A549 (cell line): ENCODE data around the gene TMEM129. TPM values are rescaled to one million over a fixed set of nuclear protein-coding genes. Genes with fewer than 3 reads are reported as not detected.

Experiments
- ATAC-seq, 2 experiments: fragments of 200-7000 bp in 1 of 2; fragments of >200 bp in 1 of 2; cut with Nextera tagmentation in 1 of 2; cut with Tn5 transposase in 1 of 2; 3 replicates each; pipeline versions ENCODE4 v1.8.0 to v1.9.1; 2018 to 2020; ENCODE audit warnings: mild to moderate bottlenecking in 1 of 2, moderate library complexity in 1 of 2
- CTCF ChIA-PET: fragments of 300-600 bp; sonication (Branson Sonifier 250); formaldehyde crosslinking; extraction: SDS; loops from one replicate; lab custom pipeline; 2021; ENCODE audit warnings: antibody characterized with exemption, inconsistent platforms; lab: Yijun Ruan, JAX
- POLR2A ChIA-PET: fragments of 350-600 bp; formaldehyde crosslinking; extraction: SDS; loops from one replicate; lab custom pipeline; 2021; ENCODE audit warnings: antibody characterized with exemption, inconsistent platforms; lab: Yijun Ruan, JAX
- DNase-seq, 2 experiments: peaks; one replicate each; pipeline versions ENCODE4 v3.0.0 to v3.0.0-alpha.2; 2011 to 2016; ENCODE audit warnings: low read depth in 1 of 2, low spot score in 1 of 2
- FAIRE-seq: peaks from 2 replicates; lab custom pipeline; 2011; peaks lifted over from hg19 to GRCh38; lab: Jason Lieb, UNC
- H3K27ac ChIP-seq, 2 experiments: fragments of >200 bp; sonication (Bioruptor Twin); formaldehyde crosslinking; 3 replicates each; pipeline ENCODE4 v1.5.1; 2016 to 2017
- H3K4me1 ChIP-seq: fragments of >200 bp; sonication (Bioruptor Twin); formaldehyde crosslinking; 3 replicates; pipeline ENCODE4 v1.6.1; 2016
- H3K4me2 ChIP-seq: fragments of >200 bp; sonication (Bioruptor Twin); formaldehyde crosslinking; 3 replicates; pipeline ENCODE4 v1.6.1; 2016
- H3K4me3 ChIP-seq: fragments of >200 bp; sonication (Bioruptor Twin); formaldehyde crosslinking; 3 replicates; pipeline ENCODE4 v1.5.1; 2016
- H3K9me3 ChIP-seq: fragments of >200 bp; sonication (Bioruptor Twin); formaldehyde crosslinking; 3 replicates; pipeline ENCODE4 v1.6.1; 2016
- BHLHE40 ChIP-seq: IDR thresholded peaks from 2 replicates; pipeline ENCODE4 v1.6.1; 2012; ENCODE audit warnings: low read depth, low read length, inconsistent platforms
- CBX8 ChIP-seq: fragments of 200-600 bp; sonication (generic); IDR thresholded peaks from 2 replicates; pipeline ENCODE4 v1.6.1; 2016
- CEBPB ChIP-seq, 2 experiments: fragments of >200 bp in 1 of 2; sonication (Bioruptor Twin) in 1 of 2; formaldehyde crosslinking in 1 of 2; IDR thresholded peaks; 2 replicates each; pipeline ENCODE4 v1.6.1; 2012 to 2016
- CHD4 ChIP-seq: fragments of 200-600 bp; sonication (generic); IDR thresholded peaks from 2 replicates; pipeline ENCODE4 v1.6.1; 2016; ENCODE audit warnings: antibody characterized with exemption, mild to moderate bottlenecking, borderline replicate concordance
- EHF ChIP-seq: fragments of 250-450 bp; sonication (Bioruptor Pico); IDR thresholded peaks from 2 replicates; pipeline ENCODE4 v1.5.0; 2020; ENCODE audit warnings: mild to moderate bottlenecking
- ESRRA ChIP-seq: fragments of 150-350 bp; IDR thresholded peaks from 2 replicates; pipeline ENCODE4 v1.6.1; 2014; ENCODE audit warnings: mild to moderate bottlenecking, low read length, borderline replicate concordance
- GATA3 ChIP-seq: IDR thresholded peaks from 2 replicates; pipeline ENCODE4 v1.6.1; 2012; ENCODE audit warnings: borderline replicate concordance
- HDAC2 ChIP-seq: fragments of 200-600 bp; sonication (generic); IDR thresholded peaks from 2 replicates; pipeline ENCODE4 v1.6.1; 2016
- HOXB5 ChIP-seq: fragments of 250-450 bp; sonication (Bioruptor Pico); IDR thresholded peaks from 2 replicates; pipeline ENCODE4 v1.5.0; 2020; ENCODE audit warnings: mild to moderate bottlenecking, moderate library complexity
- JUN ChIP-seq, 2 experiments: fragments of >200 bp; sonication (Bioruptor Twin); formaldehyde crosslinking; IDR thresholded peaks; 2 replicates in 1 of 2; 3 replicates in 1 of 2; pipeline ENCODE4 v1.6.1; 2016 to 2017
- NFE2L2 ChIP-seq: fragments of 150-350 bp; conservative IDR thresholded peaks from 2 replicates; pipeline ENCODE4 v1.6.1; 2014; ENCODE audit warnings: low read length
- POLR2A ChIP-seq: IDR thresholded peaks from 2 replicates; pipeline ENCODE4 v1.6.1; 2012; ENCODE audit warnings: mild to moderate bottlenecking, low read length
- POLR2AphosphoS2 ChIP-seq: conservative IDR thresholded peaks from 2 replicates; pipeline ENCODE4 v1.6.1; 2012; ENCODE audit warnings: low read length, improper control_type of control experiment, inconsistent platforms
- RNF2 ChIP-seq: fragments of 200-600 bp; sonication (generic); IDR thresholded peaks from 2 replicates; pipeline ENCODE4 v1.6.1; 2016; ENCODE audit warnings: low read depth, mild to moderate bottlenecking, antibody characterized with exemption, moderate library complexity, borderline replicate concordance
- ZFP36 ChIP-seq: fragments of 450-650 bp; IDR thresholded peaks from 2 replicates; pipeline ENCODE4 v1.6.1; 2014; ENCODE audit warnings: borderline replicate concordance; ENCODE audit not compliant: partially characterized antibody
- ZSCAN20 ChIP-seq: fragments of 250-450 bp; sonication (Bioruptor Pico); IDR thresholded peaks from 2 replicates; pipeline ENCODE4 v1.8.0; 2022; ENCODE audit warnings: mild to moderate bottlenecking, moderate library complexity
- WGBS: methylation state at CpG from one replicate; pipeline ENCODE4 v1.1.6; 2017; ENCODE audit errors: missing lambda C conversion rate; 5-methylcytosine and 5-hydroxymethylcytosine counted together
- polyA plus RNA-seq, 4 experiments: library from polyadenylated mRNA; depleted of rRNA in 3 of 4; stranded (reverse); fragments of >200 nt; fragmentation: RNase III in 1 of 4; extraction: RNeasy Plus Mini Kit Qiagen cat#74134 plus additional on column Dnase treatment in 1 of 4; gene quantifications; 2 replicates in 3 of 4; 3 replicates in 1 of 4; pipeline ENCODE4 v1.2.3, GENCODE V29; 2011 to 2017
- TF ChIP-seq, protein P1 (sequence below): IDR thresholded peaks from 2 replicates; pipeline ENCODE4 v1.6.1; 2012; ENCODE audit warnings: low read depth, borderline replicate concordance
- TF ChIP-seq, protein P2 (sequence below): fragments of >200 bp; sonication (Bioruptor Twin); formaldehyde crosslinking; IDR thresholded peaks from 3 replicates; pipeline ENCODE4 v1.6.1; 2016
- TF ChIP-seq, protein P3 (sequence below): fragments of 450-650 bp; IDR thresholded peaks from 2 replicates; pipeline ENCODE4 v1.6.1; 2014; ENCODE audit warnings: antibody characterized with exemption
- TF ChIP-seq, protein P4 (sequence below): fragments of 250-450 bp; sonication (Bioruptor Pico); IDR thresholded peaks from 2 replicates; pipeline ENCODE4 v1.5.0; 2020; ENCODE audit warnings: low read depth, mild to moderate bottlenecking, moderate library complexity

Gene TMEM129
- polyA plus RNA-seq, 2 of the 4 experiments (the other 2 are of a cell fraction) = 12.7 to 20.4 TPM

DNA sequence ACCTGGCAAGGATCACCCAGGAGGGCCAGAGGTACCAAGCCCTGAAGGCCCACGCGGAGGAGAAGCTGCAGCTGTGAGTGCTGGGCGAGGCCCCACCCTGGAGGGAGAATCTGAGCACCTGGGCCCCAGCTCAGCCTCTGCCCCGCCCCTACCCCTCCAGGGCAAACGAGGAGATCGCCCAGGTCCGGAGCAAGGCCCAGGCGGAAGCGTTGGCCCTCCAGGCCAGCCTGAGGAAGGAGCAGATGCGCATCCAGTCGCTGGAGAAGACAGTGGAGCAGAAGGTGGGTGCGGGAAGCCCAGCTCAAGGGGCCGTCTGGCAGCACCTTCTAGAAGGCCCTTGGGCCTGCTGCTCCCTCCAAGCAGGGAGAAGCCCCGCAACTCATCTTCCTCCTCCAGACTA is 23.4 kb upstream of the TMEM129 start (continued):
- TF ChIP-seq, protein P1, sequence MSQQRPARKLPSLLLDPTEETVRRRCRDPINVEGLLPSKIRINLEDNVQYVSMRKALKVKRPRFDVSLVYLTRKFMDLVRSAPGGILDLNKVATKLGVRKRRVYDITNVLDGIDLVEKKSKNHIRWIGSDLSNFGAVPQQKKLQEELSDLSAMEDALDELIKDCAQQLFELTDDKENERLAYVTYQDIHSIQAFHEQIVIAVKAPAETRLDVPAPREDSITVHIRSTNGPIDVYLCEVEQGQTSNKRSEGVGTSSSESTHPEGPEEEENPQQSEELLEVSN = no peak
- no peak for TF ChIP-seq GATA3

DNA sequence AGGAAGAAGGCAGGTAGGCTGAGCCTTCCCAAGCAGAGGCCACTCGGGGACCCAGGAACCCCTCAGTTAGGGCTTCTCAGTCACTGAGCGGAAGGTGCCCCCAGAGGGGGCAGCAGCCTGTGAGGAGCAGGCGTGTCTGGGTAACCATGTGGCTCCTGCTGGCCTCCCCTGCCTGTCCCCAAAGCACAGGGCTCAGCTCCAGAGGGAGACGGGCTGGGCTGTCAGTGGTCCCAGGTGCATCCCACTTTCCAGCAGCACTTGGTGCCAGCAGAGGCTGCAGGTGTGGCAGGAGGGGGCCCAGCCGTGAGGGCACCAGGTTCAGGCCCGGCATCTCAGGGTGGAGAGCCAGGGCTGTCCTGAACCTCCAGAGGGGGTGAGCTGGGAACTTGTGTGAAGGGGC is 22.9 kb upstream of the TMEM129 start:
- Histone ChIP-seq H3K4me3 (no peak overlapping the region), H3K9me3 (no peaks in the 10 kb centered on the region), H3K4me1 (no peaks in the 10 kb centered on the region; the same call in 2 of the 3 replicates), H3K4me2 (no peak overlapping the region), H3K27ac (no peak overlapping the region)
- POLR2A ChIA-PET = no interaction called here
- ATAC-seq = no peak
- WGBS = 83% methylated on average over 2 of the region's 6 CpGs
- TF ChIP-seq POLR2A (no peak), CEBPB (IDR thresholded peaks at IDR 0.05) (no peak)
- TF ChIP-seq, protein P2, sequence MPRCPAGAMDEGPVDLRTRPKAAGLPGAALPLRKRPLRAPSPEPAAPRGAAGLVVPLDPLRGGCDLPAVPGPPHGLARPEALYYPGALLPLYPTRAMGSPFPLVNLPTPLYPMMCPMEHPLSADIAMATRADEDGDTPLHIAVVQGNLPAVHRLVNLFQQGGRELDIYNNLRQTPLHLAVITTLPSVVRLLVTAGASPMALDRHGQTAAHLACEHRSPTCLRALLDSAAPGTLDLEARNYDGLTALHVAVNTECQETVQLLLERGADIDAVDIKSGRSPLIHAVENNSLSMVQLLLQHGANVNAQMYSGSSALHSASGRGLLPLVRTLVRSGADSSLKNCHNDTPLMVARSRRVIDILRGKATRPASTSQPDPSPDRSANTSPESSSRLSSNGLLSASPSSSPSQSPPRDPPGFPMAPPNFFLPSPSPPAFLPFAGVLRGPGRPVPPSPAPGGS = no peak
- DNase-seq = no peak
- no peak for FAIRE-seq
- CTCF ChIA-PET = interaction anchor here (1.1 to 13.8 kb wide), 5 partner anchors 14 to 68 kb away, joined by 5 to 227 read pairs (median 16); no protein-coding TSS in a partner anchor

DNA sequence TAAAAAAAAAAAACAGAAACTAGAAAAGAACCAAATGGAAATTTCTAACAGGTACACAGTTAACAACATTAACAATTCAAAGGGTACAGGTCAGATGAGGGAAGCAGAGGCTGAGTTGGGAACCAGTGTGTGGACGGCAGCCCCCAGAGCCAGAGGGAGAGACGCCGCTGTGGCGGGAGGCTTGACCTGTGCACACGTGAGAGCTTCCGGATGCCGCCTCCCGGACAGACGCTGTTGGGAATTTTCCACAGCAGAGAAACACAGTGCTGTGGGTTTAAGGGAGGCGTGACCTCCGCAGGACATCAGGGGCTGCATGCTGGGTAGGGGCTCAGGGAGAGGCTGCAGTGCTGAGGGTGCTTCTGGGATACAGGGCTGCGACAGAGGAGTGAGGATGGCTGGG is 22.4 kb upstream of the TMEM129 start:
- H3K4me1 ChIP-seq = no peaks in the 10 kb centered on the region; the same call in 2 of the 3 replicates
- ATAC-seq (no peak), FAIRE-seq (no peak), DNase-seq (no peak)
- no peak overlapping the region for H3K4me2 ChIP-seq
- POLR2A ChIA-PET = no interaction called here
- no peak overlapping the region for H3K27ac ChIP-seq
- H3K9me3 ChIP-seq = no peaks in the 10 kb centered on the region
- CTCF ChIA-PET = interaction anchor here (1.1 to 13.8 kb wide), 4 partner anchors 14 to 69 kb away, joined by 5 to 227 read pairs (median 20); no protein-coding TSS in a partner anchor
- TF ChIP-seq CHD4 = no peak
- TF ChIP-seq ESRRA = no peak
- TF ChIP-seq NFE2L2 = no peak
- H3K4me3 ChIP-seq = no peak overlapping the region
- WGBS = 95% methylated on average over 9 of the region's 12 CpGs

DNA sequence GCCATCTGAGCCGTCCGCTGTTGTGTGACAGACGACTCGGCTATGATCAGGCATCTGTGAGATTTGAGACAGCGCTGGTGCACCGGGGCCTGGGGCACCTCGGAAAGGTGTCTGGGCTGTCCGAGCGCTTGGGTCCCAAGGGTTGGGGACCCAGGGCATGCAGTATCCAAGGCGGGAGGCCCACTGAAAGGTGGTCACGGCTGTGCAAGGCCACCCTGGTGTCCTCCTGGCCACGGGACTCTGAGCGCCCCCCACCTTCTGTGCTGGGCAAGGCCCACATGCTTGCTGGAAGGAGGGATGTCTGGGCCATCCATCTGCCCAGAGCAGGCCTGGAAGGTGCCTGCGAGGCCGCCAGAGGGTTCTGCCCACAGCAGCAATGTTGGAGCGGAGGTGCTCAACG is 20.1 kb upstream of the TMEM129 start:
- Histone ChIP-seq H3K9me3 (peaks cover 11% of the 10 kb centered on the region; the same call in 2 of the 3 replicates), H3K27ac (no peak overlapping the region), H3K4me3 (no peak overlapping the region), H3K4me1 (no peaks in the 10 kb centered on the region), H3K4me2 (no peak overlapping the region)
- 98% methylated on average over 7 of the region's 17 CpGs for WGBS
- FAIRE-seq = no peak
- CTCF ChIA-PET = interaction anchor here (1.0 to 2.0 kb wide), 3 partner anchors 11 to 158 kb away, joined by 5 to 6 read pairs (median 5); no protein-coding TSS in a partner anchor
- TF ChIP-seq CBX8 (no peak), POLR2AphosphoS2 (no peak), HDAC2 (no peak), ZSCAN20 (no peak), JUN (IDR thresholded peaks at IDR 0.05) (no peak), BHLHE40 (no peak), NFE2L2 (no peak), RNF2 (no peak), ZFP36 (no peak), EHF (CRISPR knock-in tag) (no peak), GATA3 (no peak), HOXB5 (CRISPR knock-in tag) (no peak)
- TF ChIP-seq, protein P3, sequence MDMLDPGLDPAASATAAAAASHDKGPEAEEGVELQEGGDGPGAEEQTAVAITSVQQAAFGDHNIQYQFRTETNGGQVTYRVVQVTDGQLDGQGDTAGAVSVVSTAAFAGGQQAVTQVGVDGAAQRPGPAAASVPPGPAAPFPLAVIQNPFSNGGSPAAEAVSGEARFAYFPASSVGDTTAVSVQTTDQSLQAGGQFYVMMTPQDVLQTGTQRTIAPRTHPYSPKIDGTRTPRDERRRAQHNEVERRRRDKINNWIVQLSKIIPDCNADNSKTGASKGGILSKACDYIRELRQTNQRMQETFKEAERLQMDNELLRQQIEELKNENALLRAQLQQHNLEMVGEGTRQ = no peak
- TF ChIP-seq, protein P4, sequence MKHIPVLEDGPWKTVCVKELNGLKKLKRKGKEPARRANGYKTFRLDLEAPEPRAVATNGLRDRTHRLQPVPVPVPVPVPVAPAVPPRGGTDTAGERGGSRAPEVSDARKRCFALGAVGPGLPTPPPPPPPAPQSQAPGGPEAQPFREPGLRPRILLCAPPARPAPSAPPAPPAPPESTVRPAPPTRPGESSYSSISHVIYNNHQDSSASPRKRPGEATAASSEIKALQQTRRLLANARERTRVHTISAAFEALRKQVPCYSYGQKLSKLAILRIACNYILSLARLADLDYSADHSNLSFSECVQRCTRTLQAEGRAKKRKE = no peak
- no peak for ATAC-seq
- DNase-seq = no peak
- POLR2A ChIA-PET = no interaction called here
